Smooth muscle cell (in vitro differentiated cells): Measurements from ENCODE around the gene ALDH18A1. TPM values are rescaled to one million over a fixed set of nuclear protein-coding genes. Genes with fewer than 3 reads are reported as not detected.

Experiments
- DNase-seq: peaks from one replicate; lab custom pipeline; 2025; ENCODE audit not compliant: unreplicated experiment; lab: John Stamatoyannopoulos, UW
- H2AFZ ChIP-seq: fragments of 200-600 bp; sonication (generic); 2 replicates; pipeline ENCODE4 v1.6.0; 2016; ENCODE audit warnings: antibody characterized with exemption, low read depth, mild to moderate bottlenecking
- H3F3A ChIP-seq: fragments of 200-600 bp; sonication (generic); 2 replicates; pipeline ENCODE4 v1.6.0; 2017; ENCODE audit warnings: antibody characterized with exemption, low read depth
- H3K27ac ChIP-seq: fragments of 200-600 bp; sonication (generic); 2 replicates; pipeline ENCODE4 v1.5.1; 2016; ENCODE audit warnings: low read depth, mild to moderate bottlenecking
- H3K27me3 ChIP-seq: fragments of 200-600 bp; sonication (generic); 2 replicates; pipeline ENCODE4 v1.6.1; 2016; ENCODE audit warnings: low read depth, mild to moderate bottlenecking
- H3K36me3 ChIP-seq: fragments of 200-600 bp; sonication (generic); 2 replicates; pipeline ENCODE4 v1.5.1; 2016; ENCODE audit warnings: low read depth
- H3K4me1 ChIP-seq: fragments of 200-600 bp; sonication (generic); 2 replicates; pipeline ENCODE4 v1.5.1; 2016; ENCODE audit warnings: low read depth
- H3K4me2 ChIP-seq: fragments of 200-600 bp; sonication (generic); 2 replicates; pipeline ENCODE4 v1.6.0; 2016; ENCODE audit warnings: mild to moderate bottlenecking
- H3K4me3 ChIP-seq: fragments of 200-600 bp; sonication (generic); 2 replicates; pipeline ENCODE4 v1.5.1; 2016; ENCODE audit warnings: mild to moderate bottlenecking
- H3K79me2 ChIP-seq: fragments of 200-600 bp; sonication (generic); 2 replicates; pipeline ENCODE4 v1.6.0; 2016; ENCODE audit warnings: low read depth, mild to moderate bottlenecking
- H3K9ac ChIP-seq: fragments of 200-600 bp; sonication (generic); 2 replicates; pipeline ENCODE4 v1.6.0; 2016; ENCODE audit warnings: low read depth
- H3K9me3 ChIP-seq: fragments of 200-600 bp; sonication (generic); replicated peaks from 2 replicates; pipeline ENCODE4 v1.5.1; 2016; ENCODE audit warnings: low read depth
- H4K20me1 ChIP-seq: fragments of 200-600 bp; sonication (generic); 2 replicates; pipeline ENCODE4 v1.6.0; 2016; ENCODE audit warnings: low read depth
- CTCF ChIP-seq: fragments of 200-600 bp; sonication (generic); IDR thresholded peaks from 2 replicates; pipeline ENCODE4 v1.5.1; 2017; ENCODE audit warnings: borderline replicate concordance, mild to moderate bottlenecking, antibody characterized with exemption; ENCODE audit not compliant: insufficient read depth, poor library complexity, severe bottlenecking
- WGBS: methylation state at CpG from one replicate; pipeline ENCODE4 v1.1.7; 2016; ENCODE audit warnings: low lambda C conversion rate; 5-methylcytosine and 5-hydroxymethylcytosine counted together
- polyA plus RNA-seq: library from polyadenylated mRNA; unstranded; fragments of >200 nt; fragmentation: Nextera tagmentation; extraction: Ambion mirVana; gene quantifications from 2 replicates; pipeline ENCODE4 v1.2.1, GENCODE V29; 2016
- total RNA-seq: library from RNA; depleted of rRNA; stranded (reverse); fragments of >200 nt; gene quantifications from 2 replicates; pipeline ENCODE4 v1.2.3, GENCODE V29; 2014

Gene ALDH18A1
- total and polyA plus RNA-seq, 2 experiments from 2014 or later, result 98.2 to 124 TPM

- Histone ChIP-seq H3K79me2 (peaks cover 33% of the 10 kb centered on the region), H4K20me1 (peaks cover 22% of the 10 kb centered on the region), H3F3A (peaks cover 14% of the 10 kb centered on the region), H3K4me2 (peak overlapping the region; percentile 91), H3K9me3 (no peaks in the 10 kb centered on the region), H3K4me3 (peak overlapping the region; percentile 90), H3K9ac (peak overlapping the region; percentile 78), H3K4me1 (peaks cover 17% of the 10 kb centered on the region), H3K36me3 (no peaks in the 10 kb centered on the region), H2AFZ (peak overlapping the region; percentile 57), H3K27me3 (no peaks in the 10 kb centered on the region), H3K27ac (peak overlapping the region; percentile 49)
- DNase-seq, result peak; percentile 23
- no peak for TF ChIP-seq CTCF
- WGBS, result 1% methylated on average over 34 of the region's 48 CpGs
These were observed 96.0 kb downstream of the ALDH18A1 start for GRCh38 chr10:95560278-95561176.

GRCh38 chr10:95559896-95560277 is 96.6 kb downstream of the ALDH18A1 start:
- Histone ChIP-seq H3K4me3 (peak overlapping the region; percentile 90), H3K9ac (peak overlapping the region; percentile 78), H3K79me2 (peaks cover 38% of the 10 kb centered on the region)

GRCh38 chr10:95559471-95559870 is 97.0 kb downstream of the ALDH18A1 start:
- Histone ChIP-seq H3K27ac (no peak overlapping the region), H3K9ac (no peak overlapping the region), H3K9me3 (no peaks in the 10 kb centered on the region), H3K27me3 (no peaks in the 10 kb centered on the region), H3K4me3 (peak overlapping the region; percentile 90), H3K36me3 (no peaks in the 10 kb centered on the region), H3K4me1 (peaks cover 17% of the 10 kb centered on the region), H4K20me1 (peaks cover 22% of the 10 kb centered on the region), H3K4me2 (peak overlapping the region; percentile 91), H3F3A (peaks cover 8% of the 10 kb centered on the region), H2AFZ (no peak overlapping the region), H3K79me2 (peaks cover 40% of the 10 kb centered on the region)
- WGBS, result 9% methylated on average over 4 of the region's 4 CpGs
- no peak for TF ChIP-seq CTCF
- DNase-seq, result no peak

More at GRCh38 chr10:95559896-95560277, 96.6 kb downstream of the ALDH18A1 start:
- DNase-seq, result no peak
- Histone ChIP-seq H3K4me1 (peaks cover 17% of the 10 kb centered on the region), H4K20me1 (peaks cover 22% of the 10 kb centered on the region), H3K9me3 (no peaks in the 10 kb centered on the region), H3F3A (peaks cover 8% of the 10 kb centered on the region), H3K36me3 (no peaks in the 10 kb centered on the region), H2AFZ (peak overlapping the region; percentile 57), H3K4me2 (peak overlapping the region; percentile 91), H3K27me3 (no peaks in the 10 kb centered on the region), H3K27ac (peak overlapping the region; percentile 49)
- WGBS, result 6% methylated on average over 9 of the region's 10 CpGs
- TF ChIP-seq CTCF, result no peak
